GM21390 (cell line): ENCODE results near the gene MYF5.
A peak's percentile ranks its signal among the peaks of the same experiment; 100 is the strongest.

ENCODE experiments used
- ATAC-seq: cut with Tn5 transposase; IDR thresholded peaks from one replicate; pipeline ENCODE4 v1.9.1; 2021; ENCODE audit not compliant: unreplicated experiment

The MYF5 gene

DNA sequence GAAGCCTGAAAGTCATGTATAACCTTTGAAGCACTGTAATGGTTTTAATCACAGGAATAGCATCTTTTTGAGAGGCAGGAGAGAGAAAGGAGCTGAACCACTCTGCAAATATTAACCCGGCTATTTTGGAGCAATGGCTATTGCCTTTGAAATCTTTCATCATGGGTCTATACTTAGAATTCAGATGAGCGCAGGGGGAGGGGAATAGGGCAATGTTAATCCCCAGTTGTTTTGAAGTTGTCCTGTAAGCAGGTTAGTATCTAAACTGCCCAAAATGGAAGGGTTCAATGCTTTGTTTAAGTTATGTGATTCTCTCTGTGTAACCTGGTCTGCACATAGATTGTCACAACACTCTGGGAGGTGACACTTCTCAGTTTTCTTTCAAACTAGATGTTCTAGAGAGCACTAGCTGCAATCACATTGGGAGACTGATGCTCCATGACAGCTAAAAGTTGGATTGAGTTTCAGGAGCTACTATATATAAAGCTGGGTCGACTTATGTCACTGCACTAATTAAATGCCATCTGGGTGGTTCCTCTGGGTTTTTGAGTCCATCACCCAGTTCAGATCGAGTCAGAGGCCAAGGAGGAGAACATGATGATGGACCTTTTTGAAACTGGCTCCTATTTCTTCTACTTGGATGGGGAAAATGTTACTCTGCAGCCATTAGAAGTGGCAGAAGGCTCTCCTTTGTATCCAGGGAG is 9.4 kb upstream of the MYF5 start, which contains the start of gene MYF6:
Gene MYF6, plus strand, starts transcription at position 509 of the 704 bp plus-strand sequence. Its CDS starts 86 bp downstream, at position 595.
- no peak for ATAC-seq

DNA sequence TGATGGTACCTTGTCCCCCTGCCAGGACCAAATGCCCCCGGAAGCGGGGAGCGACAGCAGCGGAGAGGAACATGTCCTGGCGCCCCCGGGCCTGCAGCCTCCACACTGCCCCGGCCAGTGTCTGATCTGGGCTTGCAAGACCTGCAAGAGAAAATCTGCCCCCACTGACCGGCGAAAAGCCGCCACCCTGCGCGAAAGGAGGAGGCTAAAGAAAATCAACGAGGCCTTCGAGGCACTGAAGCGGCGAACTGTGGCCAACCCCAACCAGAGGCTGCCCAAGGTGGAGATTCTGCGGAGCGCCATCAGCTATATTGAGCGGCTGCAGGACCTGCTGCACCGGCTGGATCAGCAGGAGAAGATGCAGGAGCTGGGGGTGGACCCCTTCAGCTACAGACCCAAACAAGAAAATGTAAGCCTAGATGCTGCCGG is 8.9 kb upstream of the MYF5 start:
- no peak for ATAC-seq

DNA sequence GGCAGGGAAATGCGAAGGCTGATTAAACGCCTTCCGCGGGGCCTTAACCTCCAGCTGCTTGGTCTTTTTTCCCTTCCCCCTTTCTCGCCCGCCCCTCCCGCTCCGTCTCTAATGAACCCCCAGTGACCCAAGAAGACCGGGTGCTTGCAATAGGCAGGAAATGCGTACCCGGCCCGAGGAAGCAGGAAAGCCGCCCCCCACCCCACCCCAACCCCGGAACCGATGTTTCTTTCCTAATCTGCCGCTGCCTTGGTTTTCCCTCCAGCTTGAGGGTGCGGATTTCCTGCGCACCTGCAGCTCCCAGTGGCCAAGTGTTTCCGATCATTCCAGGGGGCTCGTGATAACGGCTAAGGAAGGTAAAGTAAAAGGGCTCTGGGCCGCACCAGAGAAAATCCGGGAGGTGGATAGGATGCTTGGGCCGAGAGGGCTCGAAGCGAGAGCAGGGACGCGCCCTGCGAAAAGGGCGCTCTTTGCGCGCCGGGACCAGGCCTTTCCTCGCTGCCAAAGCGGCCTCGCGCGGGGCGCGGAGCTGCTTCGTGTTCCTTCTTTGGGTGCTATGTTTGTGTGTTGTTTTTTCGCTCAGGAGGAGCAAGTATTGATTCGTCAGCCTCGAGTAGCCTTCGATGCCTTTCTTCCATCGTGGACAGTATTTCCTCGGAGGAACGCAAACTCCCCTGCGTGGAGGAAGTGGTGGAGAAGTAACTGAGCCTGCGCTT is 8.3 kb upstream of the MYF5 start:
- ATAC-seq, result no peak

DNA sequence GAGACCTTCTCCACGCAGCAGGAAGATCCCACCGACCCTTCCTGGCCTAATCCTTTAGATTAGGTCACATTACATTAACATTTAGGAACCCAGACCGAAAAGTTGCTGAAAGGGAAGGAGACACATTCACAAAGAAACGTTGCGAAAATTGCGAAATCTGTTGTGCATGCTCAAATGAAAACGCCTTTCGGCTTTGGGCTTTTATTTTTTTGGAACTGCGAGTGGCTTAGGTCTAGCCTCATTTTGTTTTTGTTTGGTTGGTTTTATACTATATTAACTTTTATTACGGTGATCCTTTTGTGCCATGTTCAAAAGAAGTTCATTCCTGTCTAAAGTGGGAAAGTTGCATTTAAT is 7.8 kb upstream of the MYF5 start:
- ATAC-seq, result no peak

DNA sequence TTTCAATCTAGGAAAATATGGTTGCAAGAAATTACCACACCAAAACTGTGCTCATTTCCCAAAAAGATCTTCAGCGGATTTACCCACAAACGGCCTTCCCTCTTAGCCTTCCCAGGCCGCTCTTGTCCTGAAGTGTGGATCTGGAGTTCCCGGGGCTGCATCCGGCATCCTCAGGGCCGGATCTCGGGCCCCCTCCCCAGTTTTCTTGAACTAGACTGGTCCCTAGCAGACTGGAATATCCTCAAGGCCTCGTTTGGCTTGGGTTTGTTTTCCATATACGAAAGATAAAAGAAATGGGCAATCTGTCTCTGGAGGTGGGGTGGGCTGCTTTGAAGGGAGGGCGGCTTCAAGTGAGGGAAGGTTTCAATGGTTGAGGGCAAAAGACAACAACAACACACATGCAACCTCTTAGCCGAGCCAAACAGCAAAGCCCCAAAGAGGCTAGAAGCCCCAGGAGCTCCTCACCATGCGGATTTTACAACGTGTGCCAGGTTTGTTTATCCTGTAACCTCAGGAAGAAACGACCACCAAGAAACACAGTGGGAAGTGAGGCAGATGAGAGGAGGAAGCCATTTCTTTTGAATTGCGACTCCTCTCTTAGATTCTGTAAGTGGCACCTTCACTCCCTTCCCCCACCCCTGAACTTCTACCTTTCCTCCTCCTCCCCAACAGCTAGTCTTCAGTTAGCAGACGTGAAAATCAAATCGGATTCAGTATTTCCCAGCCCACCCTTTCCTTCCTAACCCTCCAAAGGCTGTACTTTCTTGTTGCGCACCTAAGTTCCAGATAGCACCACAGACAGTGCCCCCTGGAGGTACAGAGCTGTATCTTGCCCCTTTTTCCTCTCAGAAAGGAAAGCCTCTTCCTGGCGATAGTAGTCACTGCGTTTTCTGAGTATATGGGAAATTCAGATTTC is 6.6 kb upstream of the MYF5 start:
- ATAC-seq, result peak; percentile 66

DNA sequence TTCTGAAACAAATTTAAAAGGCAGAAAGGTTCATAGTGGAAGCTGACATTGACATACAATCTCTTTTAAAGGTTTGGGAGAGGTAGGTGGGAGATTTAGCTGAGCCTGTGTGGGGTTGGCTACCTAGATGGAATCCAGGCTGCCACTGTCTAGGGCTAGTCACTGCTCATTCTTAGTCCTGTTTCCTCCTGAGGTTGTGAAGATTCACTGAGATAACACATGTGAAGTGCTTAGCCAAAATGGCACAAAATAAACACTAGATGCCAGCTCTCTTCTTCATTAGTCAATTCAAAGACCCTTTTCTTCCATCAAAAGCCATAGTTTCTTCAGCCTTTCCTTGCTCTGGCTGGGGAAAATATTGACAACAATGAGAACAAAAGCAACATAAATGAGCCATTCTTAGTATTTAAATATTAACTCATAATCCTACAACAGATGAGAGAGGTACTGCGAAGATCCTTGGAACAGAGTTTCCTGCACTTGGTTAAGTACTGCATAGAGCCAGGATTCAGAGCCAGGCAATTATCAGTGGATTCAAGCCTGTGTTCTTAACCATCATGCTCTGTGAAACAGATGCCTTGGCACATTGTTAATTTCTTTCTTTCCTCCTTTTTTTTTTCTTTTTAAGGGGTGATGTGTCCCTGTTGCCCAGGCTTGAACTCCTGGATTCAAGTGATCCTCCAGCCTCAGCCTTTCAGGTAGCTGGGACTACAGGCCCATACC is 5.8 kb upstream of the MYF5 start:
- ATAC-seq, result peak; percentile 36

DNA sequence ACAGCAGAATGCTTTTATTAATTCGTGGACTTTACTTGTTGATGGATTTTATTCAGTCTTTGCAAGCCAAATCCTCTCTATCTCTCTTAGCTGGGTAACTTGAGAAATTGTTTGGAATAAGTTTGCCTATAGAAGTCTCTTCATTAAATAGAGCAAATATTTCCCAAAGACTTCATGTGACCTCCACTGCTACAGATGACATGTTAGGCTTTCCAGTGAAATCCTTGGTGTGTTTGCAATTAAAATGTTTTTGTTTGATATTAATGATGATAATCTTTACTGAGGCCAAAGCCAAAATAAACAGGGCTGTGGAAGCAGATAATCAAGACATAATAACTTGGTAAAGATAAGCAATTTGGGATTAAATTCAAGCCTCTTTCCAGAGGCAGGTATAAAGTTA is 4.8 kb upstream of the MYF5 start:
- ATAC-seq, result no peak

DNA sequence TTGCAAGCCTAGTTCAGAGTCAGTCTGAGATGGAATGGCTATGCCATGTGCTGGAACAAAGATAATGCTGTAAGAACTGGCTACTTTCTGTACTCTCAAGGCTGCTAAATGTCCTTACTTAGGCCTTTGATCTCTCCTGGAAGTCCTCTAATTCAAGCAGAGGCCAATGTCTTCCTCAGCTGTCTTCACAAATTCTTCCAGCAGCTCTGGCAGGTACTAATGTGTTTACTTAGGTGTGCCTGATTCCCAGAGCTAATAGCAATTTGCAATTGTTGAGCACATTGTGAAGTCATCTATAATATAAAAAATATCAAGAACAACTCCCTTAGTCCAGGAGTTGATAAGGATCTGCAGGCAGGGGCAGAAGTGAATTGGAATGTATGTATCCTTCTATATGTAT is 3.8 kb upstream of the MYF5 start:
- ATAC-seq, result no peak

DNA sequence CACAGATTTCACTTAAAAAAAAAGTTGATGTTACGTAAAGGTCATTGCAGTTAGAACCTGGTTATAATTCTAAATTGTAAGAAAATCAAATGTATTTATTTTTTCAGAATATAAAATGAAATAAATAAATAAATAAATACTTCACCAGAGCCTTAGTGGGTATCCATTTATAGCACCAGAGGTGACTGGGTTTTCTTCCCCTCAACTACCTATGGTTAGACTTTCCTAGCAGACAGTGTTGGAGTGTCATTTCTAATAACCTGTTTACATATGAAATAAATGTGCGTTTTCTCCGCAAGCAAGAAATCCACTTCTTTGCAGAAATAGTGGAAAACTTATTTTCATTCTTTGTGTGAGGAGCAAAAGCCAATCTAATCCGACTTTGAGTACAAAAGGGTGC is 3.3 kb upstream of the MYF5 start:
- ATAC-seq, result no peak

DNA sequence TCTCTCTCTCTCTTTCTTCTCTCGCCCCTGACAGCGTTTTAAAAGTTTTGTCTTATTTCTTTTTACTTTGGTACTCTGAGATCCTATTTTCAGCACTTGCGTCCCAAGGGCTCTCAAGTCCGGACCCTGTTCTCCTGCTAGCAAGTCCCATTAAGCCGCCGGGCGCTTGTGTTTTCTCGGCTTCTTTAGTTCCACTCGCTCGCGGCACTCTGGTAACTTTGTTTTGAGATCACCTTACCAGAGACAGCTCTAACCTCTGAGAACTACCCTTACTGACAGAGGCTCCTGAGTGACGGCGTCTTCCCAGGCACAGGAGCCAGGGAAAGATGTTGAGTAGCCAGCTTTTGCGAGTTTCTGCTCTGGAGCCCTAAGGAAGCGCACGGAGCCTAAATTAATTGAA is 2.7 kb upstream of the MYF5 start:
- ATAC-seq, result no peak

DNA sequence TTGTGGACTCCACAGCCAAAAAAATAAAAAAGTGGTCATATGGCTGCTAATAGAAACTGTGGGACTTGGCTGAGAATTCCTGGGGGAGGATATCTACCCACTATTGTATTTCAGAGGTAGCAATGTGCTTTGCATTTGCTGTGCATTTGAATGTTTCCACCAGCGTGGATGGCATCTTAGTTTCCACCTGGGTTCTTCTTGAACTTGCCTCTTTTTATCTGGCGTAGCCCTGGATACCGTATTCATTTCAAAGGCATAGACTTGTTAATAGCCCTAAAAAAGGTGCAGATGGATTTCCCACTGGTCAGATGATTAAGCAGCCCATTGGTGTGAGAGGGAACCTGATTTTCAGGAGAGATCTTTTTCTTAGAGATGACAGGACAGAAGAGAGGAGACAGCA is 1.9 kb upstream of the MYF5 start:
- no peak for ATAC-seq

DNA sequence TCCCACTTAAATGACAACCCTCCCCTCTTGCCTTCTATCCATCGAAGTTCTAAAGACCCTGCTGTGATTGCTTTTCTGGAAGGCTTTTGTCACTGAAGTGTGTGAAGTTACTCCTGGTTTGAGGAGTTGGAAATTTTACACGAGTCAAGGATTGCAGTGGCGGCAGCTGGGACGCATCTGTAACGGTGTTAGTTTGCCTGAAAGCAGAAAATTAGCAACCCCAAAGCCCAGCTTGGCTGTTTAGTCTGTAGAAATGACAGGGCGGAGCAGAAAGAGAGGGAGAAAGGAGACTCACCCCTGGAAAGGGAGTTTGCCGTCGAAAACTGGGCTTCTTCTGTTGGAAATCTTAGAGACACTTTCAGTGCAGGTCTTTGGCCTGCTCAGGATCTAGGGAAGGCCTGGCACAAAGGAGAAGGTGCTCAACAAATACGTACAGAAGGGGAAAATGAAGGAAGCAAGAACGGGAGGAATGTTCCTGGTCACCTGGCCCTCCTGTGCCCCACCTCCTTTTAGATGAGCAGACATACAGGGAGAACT is 931 bp upstream of the MYF5 start:
- ATAC-seq, result no peak

DNA sequence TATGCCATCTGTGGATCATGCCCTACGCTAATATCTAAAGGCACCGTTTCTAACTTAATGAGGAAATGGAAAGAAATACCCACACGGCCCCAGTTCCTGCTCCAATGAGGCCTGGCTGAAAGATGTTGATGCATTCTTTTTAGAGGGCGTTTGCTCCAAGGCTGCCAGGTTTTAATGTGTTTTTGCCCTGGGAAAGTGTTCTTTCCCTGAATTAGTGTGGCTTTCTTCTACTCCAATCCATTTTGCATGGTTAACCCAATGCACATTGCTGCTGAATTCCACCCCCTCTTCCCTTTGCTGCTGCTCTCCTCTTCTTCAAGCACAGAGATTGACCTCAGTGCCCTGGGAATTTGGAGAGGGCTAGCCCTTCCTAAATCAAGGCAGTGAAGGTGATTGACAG is 1.1 kb downstream of the MYF5 start:
- no peak for ATAC-seq

DNA sequence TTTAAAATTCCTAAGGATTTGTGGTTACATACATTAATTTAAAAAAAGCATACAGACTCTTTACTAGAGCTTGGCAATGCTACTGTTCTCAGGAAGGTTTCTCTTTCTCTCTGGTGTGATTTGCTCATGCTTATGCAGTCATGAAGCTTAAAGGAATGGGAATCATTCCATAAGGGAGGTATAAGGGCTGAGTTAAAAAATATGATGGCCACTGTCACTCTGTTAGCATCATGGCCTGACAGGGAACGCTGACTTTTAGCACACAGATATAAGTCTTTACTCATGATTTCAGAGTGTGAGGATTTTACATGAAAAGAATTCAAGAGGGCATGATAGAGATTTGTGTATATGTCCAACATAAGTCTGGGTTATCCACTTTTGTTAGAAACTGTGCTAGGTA is 3.8 kb downstream of the MYF5 start:
- no peak for ATAC-seq

DNA sequence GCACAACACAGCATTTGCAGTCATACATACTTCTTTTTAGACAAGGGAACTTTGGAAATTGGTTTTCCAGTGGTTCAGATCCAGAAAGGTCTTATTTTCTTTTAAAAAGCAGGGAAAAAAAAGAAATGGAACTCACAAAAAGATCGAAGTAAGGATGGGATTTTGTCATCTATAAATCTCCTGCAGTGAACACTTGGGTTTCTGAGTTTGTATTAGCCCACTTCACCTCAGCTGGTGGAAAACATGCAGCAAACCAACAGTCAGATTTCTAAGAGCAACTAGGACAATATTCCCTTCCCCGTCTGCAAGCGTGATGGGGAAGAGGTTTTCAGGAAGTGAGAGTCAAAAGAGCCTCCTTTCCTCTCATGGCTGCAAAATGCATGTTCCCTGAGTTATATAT is 4.6 kb downstream of the MYF5 start:
- ATAC-seq, result no peak

DNA sequence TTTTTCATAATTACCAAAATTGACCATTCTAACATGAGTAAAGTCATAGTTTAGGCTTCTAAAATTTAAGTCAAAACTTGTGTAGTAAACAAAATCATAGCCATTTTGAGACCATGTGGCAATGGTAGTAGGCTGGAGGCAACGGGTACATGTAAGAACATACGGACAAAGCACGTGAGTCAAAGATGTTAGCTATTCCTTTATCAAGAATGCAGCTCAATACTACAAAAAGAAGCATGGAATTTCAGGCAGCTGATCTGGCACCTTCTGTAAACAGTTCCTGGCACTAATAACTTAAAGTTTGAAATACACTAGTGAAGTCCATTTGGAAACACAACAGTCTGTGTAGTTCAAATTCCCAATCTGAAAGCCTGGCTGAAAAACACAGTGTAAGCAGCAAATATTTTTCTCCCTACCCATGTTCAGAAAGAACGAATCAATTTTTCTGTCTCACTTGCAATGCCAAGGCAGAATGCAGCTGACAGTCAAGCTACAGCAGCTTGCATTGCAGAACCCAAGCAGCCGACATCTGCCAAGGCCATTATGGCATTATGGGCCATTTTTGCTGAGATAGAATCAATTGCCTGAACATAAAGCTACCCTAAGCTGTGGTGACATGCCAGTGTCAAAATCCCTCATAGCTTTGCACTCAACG is 29.3 kb downstream of the MYF5 start:
- ATAC-seq, result no peak

DNA sequence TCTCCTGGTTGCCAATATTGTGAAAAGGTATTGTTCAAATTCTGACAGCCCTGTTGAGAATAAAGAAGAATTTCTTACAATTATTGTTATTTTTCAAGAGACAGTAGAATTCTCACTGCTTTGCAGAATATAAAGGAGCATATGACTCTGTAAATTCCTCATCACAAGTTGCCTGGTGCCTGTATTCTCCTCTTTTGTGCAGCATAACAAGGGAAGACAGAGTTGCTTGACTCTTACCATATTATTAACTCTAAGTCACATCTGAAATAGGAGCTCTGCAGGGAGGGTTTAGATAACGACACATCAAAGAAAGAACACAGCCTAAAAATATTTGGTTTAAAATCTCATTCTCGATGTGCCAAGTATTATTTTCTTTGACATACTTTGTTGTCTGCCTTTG is 31.1 kb downstream of the MYF5 start:
- no peak for ATAC-seq

DNA sequence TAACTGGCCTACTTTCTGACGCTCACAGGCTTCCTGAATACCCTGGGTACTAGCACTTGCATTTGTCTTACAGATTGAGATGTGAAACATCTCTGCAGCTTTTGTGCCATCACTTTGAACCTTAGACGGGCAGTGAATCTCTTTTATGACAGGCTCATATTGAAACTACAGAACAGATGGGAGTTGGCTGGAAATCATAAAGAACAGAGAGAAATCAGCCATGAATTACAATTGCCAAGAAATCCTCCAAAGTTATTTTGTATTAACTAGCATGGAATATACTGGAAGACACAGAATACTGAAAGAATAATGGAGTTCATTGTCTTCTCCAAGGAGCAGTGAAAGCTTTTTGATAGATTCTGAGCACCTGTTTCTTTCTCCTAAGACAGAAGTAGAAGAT is 32.7 kb downstream of the MYF5 start:
- no peak for ATAC-seq

DNA sequence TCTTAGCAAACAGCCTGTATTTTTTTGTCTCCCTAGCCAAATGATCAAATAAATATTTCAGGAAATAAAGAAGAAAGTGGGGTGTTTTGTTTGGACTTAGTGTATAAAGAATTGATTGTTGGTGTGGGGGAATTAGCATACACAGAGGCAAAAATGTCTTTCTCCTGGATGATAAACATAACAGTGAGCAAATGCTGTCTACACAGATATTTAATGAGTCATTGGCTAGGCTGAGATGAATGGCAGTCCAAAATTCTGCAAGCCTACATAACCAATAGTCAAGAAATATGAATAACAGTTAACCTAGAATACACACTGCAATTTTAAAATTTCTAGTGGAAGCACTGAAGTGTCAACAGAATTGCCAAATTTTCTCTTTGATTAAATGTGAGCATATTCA is 35.8 kb downstream of the MYF5 start:
- no peak for ATAC-seq

DNA sequence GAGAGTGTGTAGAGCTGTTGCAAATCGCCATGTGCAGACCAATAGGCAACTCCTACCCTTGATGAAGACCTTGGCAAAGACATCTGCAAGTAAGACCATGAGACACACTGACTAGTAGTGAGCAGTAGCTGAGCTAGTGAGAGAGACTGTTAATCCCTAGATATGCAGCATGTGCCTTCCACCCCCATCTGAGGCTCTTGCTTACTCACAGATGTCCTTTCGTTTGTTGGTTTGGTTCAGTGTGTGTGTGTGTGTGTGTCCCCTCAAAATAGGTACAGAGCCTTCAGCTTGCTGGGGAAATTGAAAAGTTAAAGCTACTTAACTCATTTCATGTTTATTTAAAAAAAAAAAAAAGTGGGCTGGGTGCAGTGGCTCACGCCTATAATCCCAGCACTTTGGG is 37.6 kb downstream of the MYF5 start:
- ATAC-seq, result no peak
